ENCODE results near the gene ADGRL1.

Gene ADGRL1

GRCh38 chr19:14118165-14119051 is 87.6 kb downstream of the ADGRL1 start:
- no peaks in the 10 kb centered on the region for H3K27me3 Mint-ChIP-seq
- H3K4me1 Mint-ChIP-seq, result peaks cover 43% of the 10 kb centered on the region
- CTCF ChIA-PET, result interaction anchor here (0.5 kb wide), 1 partner anchor 82 kb away, joined by 3 read pairs; no protein-coding TSS in a partner anchor
- peak; percentile 56 for DNase-seq
- H3K4me3 Mint-ChIP-seq, result peak overlapping the region; percentile 86
- peaks cover 18% of the 10 kb centered on the region for H3K36me3 Mint-ChIP-seq
- no peaks in the 10 kb centered on the region for H3K9me3 Mint-ChIP-seq
- H3K27ac Mint-ChIP-seq, result peak overlapping the region; percentile 88

DNA sequence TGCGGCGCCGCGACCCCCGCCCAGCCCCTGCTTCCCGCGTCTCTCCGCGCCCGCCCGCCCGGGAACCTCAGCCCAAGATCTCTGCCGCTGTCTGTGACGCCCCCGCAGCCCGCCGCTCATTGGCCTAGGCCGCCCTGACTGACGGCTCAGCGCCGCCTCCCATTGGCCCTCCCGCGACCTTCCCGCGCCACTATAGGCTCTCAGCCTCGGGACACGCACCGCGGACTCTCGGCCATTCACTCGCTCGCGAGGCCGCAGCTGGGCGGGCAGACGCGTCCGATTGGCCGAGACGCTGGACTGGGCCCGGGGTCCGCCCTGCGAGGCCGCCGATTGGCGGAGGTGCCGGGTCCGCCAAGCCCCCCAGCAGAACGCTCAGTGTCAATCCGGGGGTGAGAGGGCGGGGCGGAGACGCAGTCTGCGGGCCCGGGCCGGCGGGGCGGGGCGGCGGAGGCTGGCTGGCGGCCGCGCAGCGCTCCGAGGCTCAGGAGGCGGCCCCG is 88.3 kb downstream of the ADGRL1 start, which contains the start of gene PRKACA:
Gene PRKACA (minus strand): TSS at position 95 of the 497 bp plus-strand sequence. CDS start 215 bp downstream, outside the sequence.
- Mint-ChIP-seq H3K9me3 (no peaks in the 10 kb centered on the region), H3K27me3 (no peaks in the 10 kb centered on the region)

DNA sequence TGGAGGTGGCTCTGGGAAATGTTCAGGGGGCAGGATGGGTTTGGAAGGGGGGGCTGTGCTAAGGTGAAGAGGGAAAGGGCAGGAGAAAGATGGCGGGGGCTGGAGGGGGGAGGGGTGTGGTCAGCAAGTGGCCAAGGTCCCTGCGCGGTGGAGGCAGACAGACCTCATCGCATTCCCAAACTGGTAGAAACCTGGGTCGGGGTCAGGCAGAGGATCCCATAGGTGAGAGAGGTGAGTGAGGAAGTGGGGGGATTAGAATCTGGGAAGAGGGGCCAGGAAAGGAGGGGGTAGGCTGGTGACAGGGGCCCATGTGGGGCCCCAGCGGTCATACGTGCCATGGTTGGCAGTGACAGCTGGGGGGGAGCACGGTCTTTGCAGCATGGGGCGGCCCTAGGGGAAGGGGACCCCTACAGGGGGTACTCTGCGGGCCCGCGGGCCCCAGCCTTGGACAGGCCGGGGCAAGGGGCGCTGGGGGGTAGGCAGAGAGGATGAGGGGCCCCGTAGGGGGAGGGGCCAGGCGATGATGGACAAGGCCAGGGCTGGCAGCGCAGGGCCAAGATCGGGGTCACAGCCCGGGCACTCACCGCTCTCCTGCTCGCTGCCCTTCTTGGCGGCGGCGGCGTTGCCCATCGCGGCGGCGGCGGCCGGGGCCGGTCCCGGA is 88.9 kb downstream of the ADGRL1 start:
- DNase-seq, result peak; percentile 46
- Mint-ChIP-seq H3K9me3 (no peaks in the 10 kb centered on the region), H3K27ac (peak overlapping the region; percentile 84), H3K27me3 (no peaks in the 10 kb centered on the region), H3K4me1 (peaks cover 53% of the 10 kb centered on the region), H3K36me3 (peaks cover 10% of the 10 kb centered on the region), H3K4me3 (peak overlapping the region; percentile 87)
- CTCF ChIA-PET, result interaction anchor here (4.0 to 4.2 kb wide), 2 partner anchors 44 to 236 kb away, joined by 22 to 31 read pairs; partner anchors contain the start of gene MISP3

More for the DNA sequence above, 88.3 kb downstream of the ADGRL1 start, which contains the start of gene PRKACA:
- CTCF ChIA-PET, result no interaction called here
- H3K27ac Mint-ChIP-seq, result peak within 1 kb of the TSS; percentile 88
- peaks cover 15% of the 10 kb centered on the region for H3K36me3 Mint-ChIP-seq
- H3K4me3 Mint-ChIP-seq, result peak within 1 kb of the TSS; percentile 87
- H3K4me1 Mint-ChIP-seq, result peaks cover 49% of the 10 kb centered on the region
- peak; percentile 99 for DNase-seq

- no peak for DNase-seq
- Mint-ChIP-seq H3K4me3 (peak overlapping the region; percentile 87), H3K36me3 (peaks cover 10% of the 10 kb centered on the region), H3K9me3 (no peaks in the 10 kb centered on the region), H3K27me3 (no peaks in the 10 kb centered on the region), H3K4me1 (peaks cover 59% of the 10 kb centered on the region), H3K27ac (peak overlapping the region; percentile 84)
- CTCF ChIA-PET, result interaction anchor here (1.5 to 4.2 kb wide), 6 partner anchors 19 to 236 kb away, joined by 3 to 31 read pairs (median 13); partner anchors contain the start of genes ASF1B and MISP3
These were observed 89.4 kb downstream of the ADGRL1 start for GRCh38 chr19:14116525-14116917.

DNA sequence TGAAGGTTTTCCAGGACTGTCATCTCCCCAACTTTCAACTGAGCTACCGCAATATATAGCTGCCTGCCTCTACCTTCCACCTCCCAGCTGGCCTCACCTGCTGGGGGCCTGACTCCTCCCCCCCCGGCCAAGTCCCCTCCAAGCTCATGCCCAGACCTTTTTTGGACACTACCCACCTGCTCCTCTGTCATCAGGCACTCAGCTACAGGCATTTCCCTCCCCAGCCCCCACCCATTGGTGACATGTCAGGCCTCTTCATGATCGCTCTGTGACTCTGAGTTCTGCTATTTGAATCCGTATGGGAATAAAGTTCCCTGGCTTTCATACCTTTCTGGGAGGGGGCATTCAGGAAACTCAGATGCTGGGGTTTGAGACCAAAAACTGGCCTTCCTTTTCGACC is 90.2 kb downstream of the ADGRL1 start:
- Mint-ChIP-seq H3K4me1 (peaks cover 62% of the 10 kb centered on the region), H3K27ac (no peak overlapping the region), H3K36me3 (peaks cover 10% of the 10 kb centered on the region), H3K4me3 (peak overlapping the region; percentile 87), H3K27me3 (no peaks in the 10 kb centered on the region), H3K9me3 (no peaks in the 10 kb centered on the region)
- DNase-seq, result no peak
- CTCF ChIA-PET, result interaction anchor here (1.0 to 4.2 kb wide), 10 partner anchors 20 to 235 kb away, joined by 3 to 31 read pairs (median 7); partner anchors contain the start of genes ASF1B and MISP3

DNA sequence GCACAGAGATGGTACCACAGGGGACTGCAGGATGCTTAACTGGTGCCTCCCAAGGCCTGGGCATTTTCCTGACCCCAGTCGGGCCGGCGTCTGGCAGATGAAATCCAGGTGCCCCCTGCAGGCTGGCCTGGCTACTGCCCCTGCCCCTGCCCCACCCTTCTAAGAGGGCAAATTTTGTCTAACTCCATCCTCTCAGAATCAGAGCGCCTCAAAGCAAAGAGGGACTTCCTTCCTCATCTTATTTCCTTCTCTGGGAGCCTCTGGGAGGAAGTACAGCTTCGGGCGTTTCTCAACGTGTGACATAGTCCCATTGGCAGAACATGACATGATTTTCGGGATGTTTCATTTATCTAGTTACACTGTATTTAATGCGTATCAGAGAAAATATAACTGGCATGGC is 91.1 kb downstream of the ADGRL1 start:
- peaks cover 61% of the 10 kb centered on the region for H3K4me1 Mint-ChIP-seq
- CTCF ChIA-PET, result interaction anchor here (0.8 to 4.2 kb wide), 15 partner anchors 8 to 239 kb away, joined by 3 to 31 read pairs (median 4); partner anchors contain the start of genes ASF1B and MISP3
- no peaks in the 10 kb centered on the region for H3K9me3 Mint-ChIP-seq
- peaks cover 4% of the 10 kb centered on the region for H3K36me3 Mint-ChIP-seq
- no peak overlapping the region for H3K4me3 Mint-ChIP-seq
- H3K27ac Mint-ChIP-seq, result no peak overlapping the region
- DNase-seq, result peak; percentile 69
- H3K27me3 Mint-ChIP-seq, result no peaks in the 10 kb centered on the region

DNA sequence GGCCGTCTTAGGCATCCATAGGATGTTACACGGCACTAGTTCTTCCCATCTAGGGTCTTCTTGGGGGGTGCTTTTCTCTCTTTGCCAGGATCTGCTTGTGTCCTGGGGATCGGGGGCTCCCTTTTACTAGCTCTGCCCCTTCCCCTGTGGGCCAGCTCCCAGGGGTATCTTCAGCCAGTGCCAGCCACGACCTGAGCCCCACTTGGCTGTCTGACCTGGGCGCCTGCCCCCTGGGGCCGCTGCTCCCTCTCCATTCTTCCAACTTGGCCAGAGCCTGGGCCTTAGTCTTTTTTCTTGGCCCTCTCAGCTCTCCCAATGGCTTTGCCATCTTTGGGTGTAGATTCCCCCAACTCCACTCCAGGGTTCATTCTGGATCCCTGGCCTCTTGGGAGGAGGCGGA is 91.5 kb downstream of the ADGRL1 start:
- H3K4me1 Mint-ChIP-seq, result peaks cover 61% of the 10 kb centered on the region
- no peak overlapping the region for H3K27ac Mint-ChIP-seq
- no peaks in the 10 kb centered on the region for H3K27me3 Mint-ChIP-seq
- no peaks in the 10 kb centered on the region for H3K36me3 Mint-ChIP-seq
- CTCF ChIA-PET, result interaction anchor here (0.8 to 4.2 kb wide), 12 partner anchors 9 to 239 kb away, joined by 3 to 31 read pairs (median 5); partner anchors contain the start of genes ASF1B and MISP3
- no peak for DNase-seq
- H3K4me3 Mint-ChIP-seq, result no peak overlapping the region
- no peaks in the 10 kb centered on the region for H3K9me3 Mint-ChIP-seq

GRCh38 chr19:14113762-14114414 is 92.1 kb downstream of the ADGRL1 start:
- H3K9me3 Mint-ChIP-seq, result no peaks in the 10 kb centered on the region
- DNase-seq, result peak; percentile 57
- CTCF ChIA-PET, result interaction anchor here (0.8 to 4.2 kb wide), 10 partner anchors 11 to 238 kb away, joined by 3 to 31 read pairs (median 6); partner anchors contain the start of genes ASF1B and MISP3
- H3K27me3 Mint-ChIP-seq, result no peaks in the 10 kb centered on the region
- no peaks in the 10 kb centered on the region for H3K36me3 Mint-ChIP-seq
- no peak overlapping the region for H3K4me3 Mint-ChIP-seq
- H3K27ac Mint-ChIP-seq, result peak overlapping the region; percentile 37
- H3K4me1 Mint-ChIP-seq, result peaks cover 57% of the 10 kb centered on the region

DNA sequence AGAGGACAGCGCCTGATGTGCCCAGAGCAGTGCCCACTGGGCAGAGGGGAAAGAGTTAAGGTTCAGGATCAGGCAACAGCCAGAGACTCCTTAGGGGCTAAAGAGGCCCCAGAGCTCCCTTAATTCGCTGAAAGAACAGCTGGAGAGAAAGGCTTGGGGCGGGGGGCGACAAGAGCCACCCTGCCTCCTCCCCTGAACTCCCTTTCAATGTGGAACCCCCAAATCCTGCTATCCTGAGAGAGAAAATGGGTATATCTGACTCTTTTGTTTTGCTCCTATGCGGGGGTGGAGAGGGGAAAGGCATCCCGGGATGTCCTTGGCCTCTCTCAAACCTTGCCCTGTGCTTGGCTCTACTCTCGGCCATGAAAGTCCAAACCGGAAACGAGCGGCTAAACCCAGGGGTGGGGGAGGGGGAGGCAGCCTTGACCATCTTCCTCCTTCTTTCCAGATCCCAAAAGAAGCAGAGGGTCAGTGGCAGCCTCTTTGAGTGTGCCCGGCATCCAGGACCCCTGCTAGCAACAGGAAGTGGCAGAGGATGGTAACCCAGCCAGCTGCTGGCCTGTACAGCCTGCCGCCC is 93.1 kb downstream of the ADGRL1 start:
- Mint-ChIP-seq H3K36me3 (no peaks in the 10 kb centered on the region), H3K9me3 (no peaks in the 10 kb centered on the region), H3K4me1 (peaks cover 52% of the 10 kb centered on the region), H3K4me3 (no peak overlapping the region), H3K27me3 (no peaks in the 10 kb centered on the region), H3K27ac (peak overlapping the region; percentile 62)
- DNase-seq, result no peak
- CTCF ChIA-PET, result interaction anchor here (0.6 to 4.2 kb wide), 8 partner anchors 10 to 232 kb away, joined by 3 to 31 read pairs (median 5); partner anchors contain the start of genes ASF1B and MISP3

GRCh38 chr19:14112051-14112808 is 93.7 kb downstream of the ADGRL1 start:
- Mint-ChIP-seq H3K27me3 (no peaks in the 10 kb centered on the region), H3K36me3 (no peaks in the 10 kb centered on the region), H3K9me3 (no peaks in the 10 kb centered on the region), H3K4me1 (peaks cover 52% of the 10 kb centered on the region), H3K4me3 (no peak overlapping the region), H3K27ac (peak overlapping the region; percentile 64)
- CTCF ChIA-PET, result interaction anchor here (1.0 to 2.0 kb wide), 4 partner anchors 10 to 208 kb away, joined by 3 to 7 read pairs (median 3); no protein-coding TSS in a partner anchor
- no peak for DNase-seq

- Mint-ChIP-seq H3K27me3 (no peaks in the 10 kb centered on the region), H3K27ac (peak overlapping the region; percentile 64), H3K9me3 (no peaks in the 10 kb centered on the region), H3K36me3 (no peaks in the 10 kb centered on the region), H3K4me3 (no peak overlapping the region), H3K4me1 (peaks cover 47% of the 10 kb centered on the region)
- no peak for DNase-seq
- CTCF ChIA-PET, result interaction anchor here (1.2 kb wide), 1 partner anchor 207 kb away, joined by 3 read pairs; no protein-coding TSS in a partner anchor
These were observed 94.5 kb downstream of the ADGRL1 start for GRCh38 chr19:14111486-14111885.

DNA sequence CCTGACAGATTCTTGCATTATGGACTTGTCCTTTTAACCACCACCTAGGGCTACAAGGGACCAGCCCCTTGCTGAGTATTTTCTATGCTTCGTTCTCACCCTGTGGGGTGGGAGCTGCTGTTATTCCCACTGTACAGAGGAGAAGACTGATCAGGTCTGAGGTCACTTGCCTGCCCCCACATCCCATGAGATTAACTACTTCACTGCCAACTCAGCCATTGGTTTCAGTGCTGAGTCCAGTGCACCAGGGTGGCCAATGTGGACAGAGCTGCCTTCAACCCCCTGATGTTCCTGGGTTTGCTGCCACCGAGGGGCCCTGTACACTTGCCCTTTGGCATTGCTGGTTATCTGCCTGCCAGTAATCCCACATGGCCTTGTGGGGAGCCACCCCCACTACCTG is 95.3 kb downstream of the ADGRL1 start:
- Mint-ChIP-seq H3K27ac (no peak overlapping the region), H3K4me1 (peaks cover 39% of the 10 kb centered on the region), H3K36me3 (peaks cover 2% of the 10 kb centered on the region), H3K4me3 (no peak overlapping the region), H3K27me3 (no peaks in the 10 kb centered on the region), H3K9me3 (no peaks in the 10 kb centered on the region)
- CTCF ChIA-PET, result no interaction called here
- DNase-seq, result no peak
